AG04450 (cell line): ENCODE results near the gene BYSL. TPM values are rescaled to one million over a fixed set of nuclear protein-coding genes. Genes with fewer than 3 reads are reported as not detected.

ENCODE experiments used
- CTCF ChIA-PET: fragments of 300-600, 350-600 bp; formaldehyde crosslinking; extraction: SDS; loops from one replicate; lab custom pipeline; 2022; ENCODE audit warnings: antibody characterized with exemption, inconsistent platforms; lab: Charles Lee
- POLR2A ChIA-PET: fragments of 350-600 bp; formaldehyde crosslinking; extraction: SDS; loops from one replicate; lab custom pipeline; 2021; ENCODE audit warnings: antibody characterized with exemption, inconsistent platforms; lab: Yijun Ruan, JAX
- DNase-seq: peaks from one replicate; pipeline ENCODE4 v3.0.0-alpha.2; 2011; ENCODE audit warnings: low read depth, low spot score
- H3K27ac ChIP-seq: one replicate; pipeline ENCODE4 v1.5.1; 2012; ENCODE audit warnings: low read depth, low read length, control low read depth
- H3K27me3 ChIP-seq: one replicate; pipeline ENCODE4 v1.6.0; 2012; ENCODE audit warnings: low read length; ENCODE audit not compliant: control insufficient read depth, insufficient read depth
- H3K4me3 ChIP-seq: 2 replicates; pipeline ENCODE4 v1.5.1; 2011; ENCODE audit warnings: mild to moderate bottlenecking, low read depth, low read length, control low read depth
- H3K9me3 ChIP-seq: 2 replicates; pipeline ENCODE4 v1.5.1; 2012; ENCODE audit warnings: low read length; ENCODE audit not compliant: control insufficient read depth, insufficient read depth
- polyA plus RNA-seq: library from polyadenylated mRNA; depleted of rRNA; stranded (reverse); fragments of >200 nt; gene quantifications from 2 replicates; pipeline ENCODE4 v1.2.3, GENCODE V29; 2011
- TF ChIP-seq, protein P1 (sequence below): IDR thresholded peaks from 2 replicates; pipeline ENCODE4 v1.5.1; 2011; ENCODE audit warnings: low read depth, low read length, control low read depth, inconsistent platforms

BYSL gene
- polyA plus RNA-seq, 1 experiment = 18.1 TPM

DNA sequence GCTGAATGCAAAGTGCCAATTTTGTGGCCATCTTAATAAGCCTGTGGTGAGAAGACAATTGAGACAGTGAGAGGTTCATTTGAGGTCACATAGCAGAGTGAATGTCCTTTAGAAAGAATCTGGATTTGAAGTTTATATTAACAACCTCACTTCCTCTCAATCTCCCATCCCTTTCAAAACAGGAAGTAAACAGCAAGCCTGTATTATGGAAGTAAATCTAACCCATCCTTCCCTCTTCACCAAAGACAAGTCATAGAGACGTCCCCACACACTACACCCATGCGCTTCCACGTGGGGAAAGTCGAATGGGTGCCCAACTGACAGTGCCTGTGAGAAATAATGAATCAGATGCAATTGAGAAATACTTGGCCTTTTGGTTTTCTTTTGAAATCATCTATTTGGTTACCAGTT is 49.1 kb downstream of the BYSL start:
- Histone ChIP-seq H3K4me3 (no peak overlapping the region), H3K27ac (no peak overlapping the region), H3K27me3 (no peaks in the 10 kb centered on the region), H3K9me3 (no peaks in the 10 kb centered on the region; the same call in 1 of the 2 replicates)
- DNase-seq = no peak
- TF ChIP-seq, protein P1, sequence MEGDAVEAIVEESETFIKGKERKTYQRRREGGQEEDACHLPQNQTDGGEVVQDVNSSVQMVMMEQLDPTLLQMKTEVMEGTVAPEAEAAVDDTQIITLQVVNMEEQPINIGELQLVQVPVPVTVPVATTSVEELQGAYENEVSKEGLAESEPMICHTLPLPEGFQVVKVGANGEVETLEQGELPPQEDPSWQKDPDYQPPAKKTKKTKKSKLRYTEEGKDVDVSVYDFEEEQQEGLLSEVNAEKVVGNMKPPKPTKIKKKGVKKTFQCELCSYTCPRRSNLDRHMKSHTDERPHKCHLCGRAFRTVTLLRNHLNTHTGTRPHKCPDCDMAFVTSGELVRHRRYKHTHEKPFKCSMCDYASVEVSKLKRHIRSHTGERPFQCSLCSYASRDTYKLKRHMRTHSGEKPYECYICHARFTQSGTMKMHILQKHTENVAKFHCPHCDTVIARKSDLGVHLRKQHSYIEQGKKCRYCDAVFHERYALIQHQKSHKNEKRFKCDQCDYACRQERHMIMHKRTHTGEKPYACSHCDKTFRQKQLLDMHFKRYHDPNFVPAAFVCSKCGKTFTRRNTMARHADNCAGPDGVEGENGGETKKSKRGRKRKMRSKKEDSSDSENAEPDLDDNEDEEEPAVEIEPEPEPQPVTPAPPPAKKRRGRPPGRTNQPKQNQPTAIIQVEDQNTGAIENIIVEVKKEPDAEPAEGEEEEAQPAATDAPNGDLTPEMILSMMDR = no peak
- ChIA-PET POLR2A (no interaction called here), CTCF (interaction anchor here (0.7 kb wide), 1 partner anchor 124 kb away, joined by 4 read pairs; no protein-coding TSS in a partner anchor)

DNA sequence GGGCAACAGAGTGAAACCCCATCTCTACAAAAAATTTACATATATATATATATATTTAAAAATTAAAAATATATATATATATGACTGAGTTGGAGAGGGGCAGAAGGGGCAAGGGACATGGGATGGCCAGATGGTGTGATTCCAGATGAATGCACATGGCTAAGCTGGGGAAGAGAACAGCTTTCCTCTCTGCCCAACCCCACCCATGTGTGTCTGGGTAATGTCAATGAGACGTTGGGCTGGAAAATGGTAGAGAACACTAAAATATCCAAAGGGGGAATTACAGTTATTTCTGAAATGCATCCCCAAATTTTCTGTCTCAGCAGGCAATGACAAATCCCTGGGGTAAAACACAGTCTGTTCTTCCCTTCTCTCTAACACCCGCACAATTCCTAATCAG is 51.5 kb downstream of the BYSL start:
- Histone ChIP-seq H3K9me3 (no peaks in the 10 kb centered on the region; the same call in 1 of the 2 replicates), H3K27me3 (no peaks in the 10 kb centered on the region), H3K27ac (no peak overlapping the region), H3K4me3 (no peak overlapping the region)
- no peak for DNase-seq
- ChIA-PET POLR2A (no interaction called here), CTCF (interaction anchor here (1.0 kb wide), 1 partner anchor 52 kb away, joined by 3 read pairs; the partner anchor contains the start of genes BYSL and MED20)
- TF ChIP-seq, protein P1 = no peak

DNA sequence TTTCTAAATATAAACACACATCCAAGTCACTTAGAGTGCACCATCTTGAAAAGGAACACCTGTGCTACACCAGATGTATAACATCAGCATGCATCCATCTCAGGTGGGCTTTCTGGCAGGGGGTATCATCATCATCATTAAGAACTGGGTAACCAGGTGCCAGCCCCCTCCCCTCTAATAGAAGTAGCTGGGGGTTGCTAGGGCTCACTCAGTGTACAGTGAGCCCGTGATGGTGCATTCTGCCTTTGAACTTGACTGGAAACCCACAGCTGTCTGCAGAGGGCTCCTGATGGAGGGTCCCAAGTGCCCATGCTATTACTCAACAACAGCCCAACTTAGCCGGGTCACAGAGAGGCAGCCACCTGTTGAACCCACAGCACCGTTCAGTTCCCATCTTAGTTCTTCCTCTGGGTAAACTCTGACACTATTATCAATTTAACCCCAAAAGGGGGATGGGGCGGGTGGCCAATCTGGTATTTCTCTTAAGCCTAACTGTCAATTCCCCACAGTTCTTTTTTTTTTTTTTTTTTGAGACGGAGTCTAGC is 53.1 kb downstream of the BYSL start:
- no peak for DNase-seq
- TF ChIP-seq, protein P1 = no peak
- CTCF ChIA-PET = interaction anchor here (1.2 kb wide), 1 partner anchor 53 kb away, joined by 4 read pairs; the partner anchor contains the start of genes BYSL and MED20
- POLR2A ChIA-PET = no interaction called here
- Histone ChIP-seq H3K27ac (no peak overlapping the region), H3K4me3 (no peak overlapping the region), H3K27me3 (no peaks in the 10 kb centered on the region), H3K9me3 (no peaks in the 10 kb centered on the region; the same call in 1 of the 2 replicates)

DNA sequence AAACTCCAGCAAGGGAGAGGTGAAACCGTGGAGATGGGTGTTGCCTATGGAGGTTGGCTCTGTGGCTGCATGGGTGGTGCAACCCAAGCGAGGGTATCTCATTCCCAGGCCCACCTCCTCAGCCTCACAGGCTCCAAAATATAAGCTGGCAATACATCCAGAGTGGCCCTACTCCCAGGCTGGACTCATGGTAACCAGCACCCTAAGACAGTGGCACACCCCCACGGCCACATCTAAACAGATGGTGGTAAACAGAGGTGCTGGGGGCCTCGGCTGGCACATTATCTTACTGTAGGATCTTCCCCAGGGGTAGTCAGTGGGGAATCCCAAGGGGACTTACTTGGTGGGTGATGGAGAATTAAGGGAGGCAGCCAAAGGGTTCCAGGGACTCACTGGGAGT is 54.0 kb downstream of the BYSL start:
- H3K27ac ChIP-seq = no peak overlapping the region
- H3K4me3 ChIP-seq = no peak overlapping the region
- CTCF ChIA-PET = interaction anchor here (0.6 to 1.2 kb wide), 2 partner anchors 10 to 54 kb away, joined by 4 to 6 read pairs; partner anchors contain the start of genes BYSL and MED20
- TF ChIP-seq, protein P1 = no peak
- H3K9me3 ChIP-seq = no peaks in the 10 kb centered on the region; the same call in 1 of the 2 replicates
- no peak for DNase-seq
- POLR2A ChIA-PET = no interaction called here
- no peaks in the 10 kb centered on the region for H3K27me3 ChIP-seq

DNA sequence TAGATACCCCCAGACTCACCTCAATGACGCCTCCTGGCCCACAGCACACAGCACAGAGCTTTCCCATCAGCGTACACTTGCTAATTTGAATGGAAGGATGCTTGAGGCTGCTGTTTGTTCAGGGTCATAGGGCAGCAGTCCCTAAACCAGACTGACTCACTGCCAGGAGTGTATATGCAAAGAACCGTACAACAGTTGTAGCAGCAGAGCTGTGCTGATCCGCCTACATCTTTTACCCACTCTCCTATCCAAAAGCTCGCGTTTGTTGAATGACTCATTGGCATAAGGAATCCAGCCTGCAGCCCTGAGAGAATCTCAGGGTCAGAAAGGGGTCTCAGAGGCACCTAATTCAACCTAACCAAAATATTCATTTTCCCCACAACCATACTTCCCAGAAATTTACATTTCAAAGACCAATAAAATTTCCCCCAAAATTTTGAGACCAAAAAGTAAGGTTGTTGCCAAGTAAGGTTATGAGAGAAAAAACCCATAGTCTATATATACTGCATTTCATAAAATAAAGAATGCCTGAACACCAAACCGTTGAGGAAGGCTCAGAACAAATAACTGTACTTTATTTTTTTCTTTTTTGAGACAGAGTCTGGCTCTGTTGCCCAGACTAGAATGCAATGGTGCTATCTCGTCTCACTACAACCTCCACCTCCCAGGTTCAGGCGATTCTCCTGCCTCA is 55.6 kb downstream of the BYSL start:
- H3K9me3 ChIP-seq = no peaks in the 10 kb centered on the region; the same call in 1 of the 2 replicates
- no peak overlapping the region for H3K4me3 ChIP-seq
- ChIA-PET POLR2A (interaction anchor here (0.7 kb wide), 1 partner anchor 16 kb away, joined by 4 read pairs; no protein-coding TSS in a partner anchor), CTCF (interaction anchor here (0.6 to 2.8 kb wide), 4 partner anchors 56 to 584 kb away, joined by 3 to 8 read pairs (median 3); partner anchors contain the start of genes BYSL and MED20)
- no peaks in the 10 kb centered on the region for H3K27me3 ChIP-seq
- H3K27ac ChIP-seq = no peak overlapping the region
- TF ChIP-seq, protein P1 = no peak
- peak; percentile 44 for DNase-seq
